Osteoblast (primary cell): ENCODE results near the gene VEGFD. TPM values are rescaled to one million over a fixed set of nuclear protein-coding genes. Genes with fewer than 3 reads are reported as not detected.

ENCODE experiments used
- DNase-seq: peaks from one replicate; pipeline ENCODE4 v3.0.0; 2011; ENCODE audit warnings: low spot score, mixed read lengths; ENCODE audit not compliant: insufficient read length; ENCODE audit errors: missing footprints
- H2AFZ ChIP-seq: 2 replicates; pipeline ENCODE4 v1.6.0; 2011; ENCODE audit warnings: mild to moderate bottlenecking, low read length
- H3K27ac ChIP-seq: 2 replicates; pipeline ENCODE4 v1.5.1; 2011; ENCODE audit warnings: mild to moderate bottlenecking, low read depth, low read length, moderate library complexity
- H3K27me3 ChIP-seq: 2 replicates; pipeline ENCODE4 v1.6.0; 2012; ENCODE audit warnings: mild to moderate bottlenecking, control low read depth, inconsistent platforms, low read length, moderate library complexity; ENCODE audit not compliant: insufficient read depth
- H3K36me3 ChIP-seq: 2 replicates; pipeline ENCODE4 v1.5.1; 2011; ENCODE audit warnings: mild to moderate bottlenecking, low read length, control low read depth, moderate library complexity; ENCODE audit not compliant: insufficient read depth
- H3K4me1 ChIP-seq: 2 replicates; pipeline ENCODE4 v1.5.1; 2011; ENCODE audit warnings: mild to moderate bottlenecking, low read length, control low read depth, moderate library complexity; ENCODE audit not compliant: insufficient read depth
- H3K4me2 ChIP-seq: 2 replicates; pipeline ENCODE4 v1.6.0; 2011; ENCODE audit warnings: mild to moderate bottlenecking, low read length; ENCODE audit not compliant: insufficient read depth
- H3K4me3 ChIP-seq: fragments of 200-600 bp; sonication (generic); 3 replicates; pipeline ENCODE4 v1.5.1; 2012; ENCODE audit warnings: mild to moderate bottlenecking, low read length, inconsistent platforms; ENCODE audit not compliant: insufficient read depth
- H3K79me2 ChIP-seq: 2 replicates; pipeline ENCODE4 v1.6.0; 2012; ENCODE audit warnings: mild to moderate bottlenecking, low read length, control low read depth, inconsistent platforms; ENCODE audit not compliant: insufficient read depth
- H3K9me3 ChIP-seq: 2 replicates; pipeline ENCODE4 v1.5.1; 2011; ENCODE audit warnings: low read depth, low read length, control low read depth
- H4K20me1 ChIP-seq: 2 replicates; pipeline ENCODE4 v1.6.0; 2012; ENCODE audit warnings: mild to moderate bottlenecking, low read length, control low read depth; ENCODE audit not compliant: insufficient read depth
- total RNA-seq: library from RNA; depleted of rRNA; stranded (reverse); fragments of >200 nt; gene quantifications from 2 replicates; pipeline ENCODE4 v1.2.3, GENCODE V29; 2012
- TF ChIP-seq, protein P1 (sequence below): IDR thresholded peaks from 2 replicates; pipeline ENCODE4 v1.5.1; 2011; ENCODE audit warnings: mild to moderate bottlenecking, low read depth, low read length, moderate library complexity; ENCODE audit errors: extremely low read depth

VEGFD gene
- total RNA-seq, 1 donor, result 0.36 TPM

DNA sequence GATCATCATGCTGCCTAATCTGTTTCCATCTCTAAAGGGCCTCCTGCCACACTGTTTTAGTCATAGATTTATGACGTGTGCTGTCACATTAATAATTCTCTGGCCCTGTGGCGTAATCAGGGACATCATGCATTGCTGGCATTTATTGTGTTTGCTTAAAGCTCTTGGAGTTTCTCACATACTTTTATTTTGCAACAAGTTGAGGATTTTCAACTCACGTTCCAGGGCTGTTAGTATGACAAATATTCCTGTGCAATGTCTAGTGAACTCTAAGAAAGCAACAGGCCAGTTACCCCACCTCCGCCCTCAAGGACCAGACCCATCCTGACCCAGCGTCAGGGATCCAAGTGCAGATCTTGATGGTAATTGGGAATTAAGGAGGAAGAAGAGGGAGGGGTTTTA lies 41.1 kb downstream of the VEGFD start:
- no peak overlapping the region for H2AFZ ChIP-seq
- no peaks in the 10 kb centered on the region for H3K36me3 ChIP-seq
- no peak for DNase-seq
- H3K9me3 ChIP-seq, result no peaks in the 10 kb centered on the region
- H3K27ac ChIP-seq, result no peak overlapping the region
- H3K4me2 ChIP-seq, result no peak overlapping the region
- H3K4me1 ChIP-seq, result no peaks in the 10 kb centered on the region
- H3K27me3 ChIP-seq, result peaks cover 3% of the 10 kb centered on the region
- H3K4me3 ChIP-seq, result no peak overlapping the region
- H4K20me1 ChIP-seq, result no peaks in the 10 kb centered on the region
- H3K79me2 ChIP-seq, result no peaks in the 10 kb centered on the region
- TF ChIP-seq, protein P1, sequence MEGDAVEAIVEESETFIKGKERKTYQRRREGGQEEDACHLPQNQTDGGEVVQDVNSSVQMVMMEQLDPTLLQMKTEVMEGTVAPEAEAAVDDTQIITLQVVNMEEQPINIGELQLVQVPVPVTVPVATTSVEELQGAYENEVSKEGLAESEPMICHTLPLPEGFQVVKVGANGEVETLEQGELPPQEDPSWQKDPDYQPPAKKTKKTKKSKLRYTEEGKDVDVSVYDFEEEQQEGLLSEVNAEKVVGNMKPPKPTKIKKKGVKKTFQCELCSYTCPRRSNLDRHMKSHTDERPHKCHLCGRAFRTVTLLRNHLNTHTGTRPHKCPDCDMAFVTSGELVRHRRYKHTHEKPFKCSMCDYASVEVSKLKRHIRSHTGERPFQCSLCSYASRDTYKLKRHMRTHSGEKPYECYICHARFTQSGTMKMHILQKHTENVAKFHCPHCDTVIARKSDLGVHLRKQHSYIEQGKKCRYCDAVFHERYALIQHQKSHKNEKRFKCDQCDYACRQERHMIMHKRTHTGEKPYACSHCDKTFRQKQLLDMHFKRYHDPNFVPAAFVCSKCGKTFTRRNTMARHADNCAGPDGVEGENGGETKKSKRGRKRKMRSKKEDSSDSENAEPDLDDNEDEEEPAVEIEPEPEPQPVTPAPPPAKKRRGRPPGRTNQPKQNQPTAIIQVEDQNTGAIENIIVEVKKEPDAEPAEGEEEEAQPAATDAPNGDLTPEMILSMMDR, result no peak

DNA sequence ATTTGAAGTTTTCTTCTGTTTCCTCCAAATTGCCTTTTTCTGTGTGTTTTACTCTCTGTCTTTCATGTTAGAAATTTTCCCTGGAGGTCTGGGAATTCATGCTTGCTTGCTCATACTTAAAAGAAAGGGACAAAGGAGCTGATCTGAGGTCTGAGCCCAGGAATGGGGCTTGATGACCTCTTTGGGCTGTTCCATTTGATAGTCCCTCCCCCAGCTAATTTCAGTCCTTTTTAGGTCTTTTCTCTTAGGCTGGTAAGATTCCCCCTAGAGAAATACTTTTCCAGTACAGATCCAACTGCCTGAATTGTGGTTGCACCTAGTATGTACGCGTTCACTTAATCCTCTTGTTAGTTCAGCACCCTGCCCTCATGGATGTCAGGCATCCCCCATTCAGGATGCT lies 43.3 kb downstream of the VEGFD start:
- H3K36me3 ChIP-seq, result no peaks in the 10 kb centered on the region
- H3K4me2 ChIP-seq, result no peak overlapping the region
- no peaks in the 10 kb centered on the region for H3K9me3 ChIP-seq
- TF ChIP-seq, protein P1, result no peak
- no peaks in the 10 kb centered on the region for H4K20me1 ChIP-seq
- H3K79me2 ChIP-seq, result no peaks in the 10 kb centered on the region
- no peak overlapping the region for H3K4me3 ChIP-seq
- peaks cover 8% of the 10 kb centered on the region for H3K27me3 ChIP-seq
- DNase-seq, result no peak
- no peaks in the 10 kb centered on the region for H3K4me1 ChIP-seq
- H2AFZ ChIP-seq, result no peak overlapping the region
- H3K27ac ChIP-seq, result no peak overlapping the region

DNA sequence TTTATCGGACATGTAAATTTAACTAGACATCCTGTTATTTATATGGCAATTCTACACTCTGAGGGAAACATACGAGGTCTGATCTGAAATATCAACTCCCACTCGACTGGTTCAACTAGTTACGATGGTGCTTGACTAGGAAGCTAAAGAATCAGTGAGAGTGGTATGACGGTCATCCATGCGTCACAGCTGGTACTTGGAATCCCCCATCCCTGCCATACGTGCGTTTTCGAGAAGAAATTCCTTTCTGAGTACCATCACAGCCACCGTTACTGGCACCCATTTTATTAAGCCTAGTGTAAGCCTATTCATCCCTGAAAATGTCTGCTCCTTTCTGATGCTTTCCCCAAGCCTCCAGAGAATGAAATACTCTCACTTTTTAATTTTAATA lies 48.2 kb downstream of the VEGFD start:
- Histone ChIP-seq H3K4me3 (peak overlapping the region; percentile 64), H4K20me1 (no peaks in the 10 kb centered on the region), H3K4me1 (no peaks in the 10 kb centered on the region), H3K9me3 (no peaks in the 10 kb centered on the region), H3K36me3 (no peaks in the 10 kb centered on the region), H3K27ac (peak overlapping the region; percentile 89), H2AFZ (peak overlapping the region; percentile 16), H3K4me2 (peak overlapping the region; percentile 86), H3K27me3 (peaks cover 6% of the 10 kb centered on the region), H3K79me2 (peaks cover 13% of the 10 kb centered on the region)
- TF ChIP-seq, protein P1, result no peak
- no peak for DNase-seq

DNA sequence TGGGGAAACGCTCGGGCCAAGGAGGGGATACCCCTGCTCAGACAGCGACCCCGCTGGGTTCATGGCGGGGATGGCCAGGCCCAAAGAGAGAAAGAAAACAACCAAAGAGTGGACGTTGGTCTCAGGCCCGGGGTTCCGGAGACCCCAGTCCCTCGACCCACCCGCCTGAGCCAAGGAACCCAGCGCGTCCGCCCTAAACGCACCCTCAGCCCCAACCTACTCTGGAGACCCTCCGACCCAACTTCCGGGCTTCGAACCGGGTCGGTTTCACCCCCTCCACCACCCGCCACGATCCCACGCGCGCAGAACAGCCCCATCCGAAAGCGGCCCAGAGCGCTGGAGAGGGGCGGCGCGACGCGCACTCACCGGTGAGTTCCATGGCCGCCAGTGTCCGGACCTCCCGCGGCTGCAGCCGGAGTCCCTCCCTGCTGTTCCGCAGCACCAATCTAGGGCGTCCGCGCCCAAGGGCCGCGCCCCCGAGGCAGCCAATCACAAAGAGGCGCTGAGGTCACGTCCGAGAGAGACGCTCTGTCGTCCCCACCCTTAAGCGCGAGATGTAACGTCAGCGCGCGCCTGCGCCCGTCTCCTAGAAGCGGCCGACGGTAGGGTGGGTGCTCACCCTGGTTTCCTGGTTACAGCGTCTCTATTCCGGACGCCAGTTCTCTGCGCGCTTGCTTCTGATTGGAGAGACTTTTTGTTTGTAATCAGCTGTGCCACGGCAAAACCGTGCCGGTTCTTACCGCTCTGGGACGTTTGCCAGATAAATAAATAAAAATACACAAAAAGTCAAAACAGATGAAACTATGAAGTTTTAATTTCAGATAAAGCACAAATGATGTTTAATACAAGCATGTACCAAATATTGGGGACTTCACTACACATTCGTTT lies 48.8 kb downstream of the VEGFD start, which contains the start of gene PIGA:
Gene PIGA (minus strand): TSS at position 389 of the 888 bp plus-strand sequence. CDS start 3,593 bp downstream, outside the sequence.
- Histone ChIP-seq H2AFZ (peak within 1 kb of the TSS; percentile 67), H3K4me2 (peak within 1 kb of the TSS; percentile 86), H3K36me3 (no peaks in the 10 kb centered on the region), H4K20me1 (no peaks in the 10 kb centered on the region), H3K9me3 (no peaks in the 10 kb centered on the region), H3K4me3 (peak within 1 kb of the TSS; percentile 77), H3K27ac (peak within 1 kb of the TSS; percentile 89), H3K27me3 (peaks cover 6% of the 10 kb centered on the region), H3K79me2 (peaks cover 13% of the 10 kb centered on the region), H3K4me1 (no peaks in the 10 kb centered on the region)
- TF ChIP-seq, protein P1, result no peak
- peak; percentile 93 for DNase-seq
